ENCODE data around the gene DCAF8L2. TPM values are rescaled to one million over a fixed set of nuclear protein-coding genes. Genes with fewer than 3 reads are reported as not detected.

DCAF8L2 gene
- polyA plus RNA-seq, 1 donor from 2014 or later: not detected

DNA sequence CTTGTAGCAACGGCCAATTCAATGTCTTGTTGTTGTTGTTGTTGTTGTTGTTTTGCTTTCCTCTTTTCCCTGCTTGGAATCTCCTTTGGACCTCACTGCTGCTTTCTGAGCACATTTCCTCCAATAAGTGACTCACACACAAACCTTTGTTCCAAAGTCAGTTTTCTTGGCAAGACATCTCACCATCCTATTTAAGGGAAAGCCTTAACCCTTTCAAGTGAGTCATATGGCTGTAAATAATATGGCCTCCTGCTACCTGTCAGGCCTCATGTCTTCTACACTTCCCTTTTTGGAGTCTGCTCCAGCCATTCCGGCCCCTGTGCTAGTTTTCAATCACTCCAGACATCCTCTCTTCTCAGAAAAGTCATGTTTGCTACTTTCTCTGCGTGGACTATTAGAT lies 138.1 kb downstream of the DCAF8L2 start:
- H4K20me1 ChIP-seq (ENCODE audit: insufficient read depth): no peaks in the 10 kb centered on the region
- no peaks in the 10 kb centered on the region for H3K27me3 ChIP-seq (ENCODE audit: insufficient read depth, low read depth, low read length)
- H3K79me2 ChIP-seq (replicated peaks; ENCODE audit: insufficient read depth, low read length): no peaks in the 10 kb centered on the region
- H3K36me3 ChIP-seq (ENCODE audit: insufficient read depth, low read length): no peaks in the 10 kb centered on the region
- H3K27ac ChIP-seq (ENCODE audit: low read length): no peak overlapping the region
- no peak for TF ChIP-seq EP300 (conservative IDR thresholded peaks at IDR 0.05; ENCODE audit: poor library complexity, severe bottlenecking)
- no peak for TF ChIP-seq REST (IDR thresholded peaks at IDR 0.05; ENCODE audit: borderline replicate concordance)
- no peak for TF ChIP-seq CTCF (IDR thresholded peaks at IDR 0.05; ENCODE audit: poor library complexity, severe bottlenecking)
- TF ChIP-seq SMC3 (conservative IDR thresholded peaks at IDR 0.05; ENCODE audit: poor library complexity): no peak
- no peak for TF ChIP-seq TAF1 (IDR thresholded peaks at IDR 0.05; ENCODE audit: low read depth)
- no peak for TF ChIP-seq POLR2AphosphoS5 (IDR thresholded peaks at IDR 0.05)
- no peak for TF ChIP-seq RAD21 (conservative IDR thresholded peaks at IDR 0.05)
- TF ChIP-seq MXI1 (conservative IDR thresholded peaks at IDR 0.05; ENCODE audit: poor library complexity, severe bottlenecking): no peak
- TF ChIP-seq EZH2 (IDR thresholded peaks at IDR 0.05; ENCODE audit: borderline replicate concordance, insufficient read depth, low read length, poor library complexity, severe bottlenecking): no peak
- H2AFZ ChIP-seq (ENCODE audit: low read depth, low read length): no peak overlapping the region
- H3K4me2 ChIP-seq (ENCODE audit: low read length): no peak overlapping the region
- H3K9ac ChIP-seq (ENCODE audit: low read length): no peak overlapping the region
- H3K4me3 ChIP-seq (ENCODE audit: low read length): no peak overlapping the region
- H3K9me2 ChIP-seq (ENCODE audit: insufficient read depth, low read length): no peaks in the 10 kb centered on the region
- no peaks in the 10 kb centered on the region for H3F3A ChIP-seq (ENCODE audit: insufficient read depth, low read length, poor library complexity, severe bottlenecking)
- no peaks in the 10 kb centered on the region for H3K9me3 ChIP-seq (ENCODE audit: low read length)

DNA sequence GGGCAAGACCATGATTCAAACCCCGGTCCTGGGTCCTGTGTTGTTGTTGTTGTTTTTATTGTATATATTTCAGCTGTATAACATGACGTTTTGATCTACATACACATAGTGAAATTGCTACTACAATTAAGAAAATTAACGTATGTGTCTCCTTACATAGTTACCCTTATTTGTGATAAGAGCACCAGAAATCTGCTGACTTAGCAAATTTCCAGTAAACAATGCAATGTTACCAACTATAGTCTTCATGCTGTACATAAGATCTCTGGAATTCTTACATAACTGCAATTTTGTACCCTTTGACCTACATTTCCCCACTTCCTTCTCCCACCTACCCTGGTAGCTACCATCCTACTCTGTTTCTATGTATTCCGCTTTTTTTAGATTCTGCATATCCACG lies 141.8 kb downstream of the DCAF8L2 start:
- no peaks in the 10 kb centered on the region for H4K20me1 ChIP-seq (ENCODE audit: insufficient read depth)
- no peaks in the 10 kb centered on the region for H3K9me3 ChIP-seq (ENCODE audit: low read length)
- H3K4me2 ChIP-seq (ENCODE audit: low read length): no peak overlapping the region

More for the DNA sequence above, 141.8 kb downstream of the DCAF8L2 start:
- no peaks in the 10 kb centered on the region for H3F3A ChIP-seq (ENCODE audit: insufficient read depth, low read length, poor library complexity, severe bottlenecking)
- H3K9me2 ChIP-seq (ENCODE audit: insufficient read depth, low read length): no peaks in the 10 kb centered on the region
- H3K27ac ChIP-seq (ENCODE audit: low read length): no peak overlapping the region
- H2AFZ ChIP-seq (ENCODE audit: low read depth, low read length): no peak overlapping the region
- H3K27me3 ChIP-seq (ENCODE audit: insufficient read depth, low read depth, low read length): no peaks in the 10 kb centered on the region
- no peak overlapping the region for H3K9ac ChIP-seq (ENCODE audit: low read length)
- TF ChIP-seq MXI1 (conservative IDR thresholded peaks at IDR 0.05; ENCODE audit: poor library complexity, severe bottlenecking) (no peak), POLR2AphosphoS5 (IDR thresholded peaks at IDR 0.05) (no peak), SMC3 (conservative IDR thresholded peaks at IDR 0.05; ENCODE audit: poor library complexity) (no peak), EZH2 (IDR thresholded peaks at IDR 0.05; ENCODE audit: borderline replicate concordance, insufficient read depth, low read length, poor library complexity, severe bottlenecking) (no peak), REST (IDR thresholded peaks at IDR 0.05; ENCODE audit: borderline replicate concordance) (no peak), TAF1 (IDR thresholded peaks at IDR 0.05; ENCODE audit: low read depth) (no peak), RAD21 (conservative IDR thresholded peaks at IDR 0.05) (no peak), CTCF (IDR thresholded peaks at IDR 0.05; ENCODE audit: poor library complexity, severe bottlenecking) (no peak), EP300 (conservative IDR thresholded peaks at IDR 0.05; ENCODE audit: poor library complexity, severe bottlenecking) (no peak)
- no peak overlapping the region for H3K4me3 ChIP-seq (ENCODE audit: low read length)
- H3K36me3 ChIP-seq (ENCODE audit: insufficient read depth, low read length): no peaks in the 10 kb centered on the region
- no peaks in the 10 kb centered on the region for H3K79me2 ChIP-seq (replicated peaks; ENCODE audit: insufficient read depth, low read length)
